ENCODE measurements around the gene ELK3. TPM values are rescaled to one million over a fixed set of nuclear protein-coding genes. Genes with fewer than 3 reads are reported as not detected.

ELK3 gene
- total and polyA plus RNA-seq, 4 experiments from 2014 or later = 20.8 to 56.5 (median 56.4) TPM

DNA sequence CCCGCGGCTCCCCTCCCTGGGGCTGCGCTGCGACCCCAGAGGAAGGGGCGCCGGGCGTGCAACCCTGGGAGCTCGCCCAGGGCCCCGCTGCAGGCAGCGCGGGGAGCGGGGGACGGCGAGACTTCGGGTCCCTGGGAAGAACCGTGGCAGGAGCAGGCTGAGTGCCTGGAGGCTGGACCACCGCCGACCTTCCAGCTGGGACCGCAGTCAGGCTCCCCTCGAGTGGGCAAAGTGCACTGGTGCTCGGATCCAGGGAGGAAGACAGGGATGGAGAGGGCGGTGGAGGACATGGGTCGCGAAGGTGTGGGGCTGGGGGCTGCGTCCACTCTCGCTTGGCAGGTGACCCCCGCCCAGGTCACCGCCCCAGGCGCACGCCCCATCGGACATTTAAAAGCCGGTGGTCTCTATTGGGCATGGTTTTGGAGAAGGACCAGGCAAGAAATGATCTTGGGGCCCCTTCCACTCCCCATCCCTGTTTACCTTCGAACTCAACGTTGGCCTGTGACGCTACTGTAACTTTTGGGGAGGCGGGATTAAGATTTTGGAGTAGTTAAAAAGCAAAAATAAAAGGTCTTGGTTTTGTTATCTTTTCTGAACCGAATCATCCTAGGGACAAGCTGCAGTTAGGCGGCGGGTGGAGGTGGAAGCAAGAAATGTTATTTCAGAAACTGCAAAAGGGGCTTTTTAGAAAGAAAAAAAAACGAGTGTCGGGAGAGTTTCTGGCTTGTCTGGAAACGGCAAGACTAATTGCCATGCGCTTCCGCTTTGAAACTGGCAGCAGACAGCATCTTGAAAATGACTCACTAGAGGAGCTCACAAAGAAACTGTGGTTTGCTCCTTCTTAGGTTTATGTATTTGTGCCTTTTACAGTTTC is 1.0 kb downstream of the ELK3 start:
- peak overlapping the region; percentile 96 to 100 (median 97) for H3K27ac Mint-ChIP-seq
- intact Hi-C loops (cut with micrococcal nuclease) = loop anchor here (1.0 to 5.0 kb wide), 6 partner anchors 11 to 978 kb away; partner anchors contain the start of genes CDK17, CFAP54, FGD6 and VEZT
- no peaks in the 10 kb centered on the region for H3K27me3 Mint-ChIP-seq
- H3K36me3 Mint-ChIP-seq = peaks cover 6 to 15% of the 10 kb centered on the region in 2 donors
- peak; percentile 72 to 94 (median 76) for DNase-seq
- H3K4me1 Mint-ChIP-seq = peaks cover 34 to 62% (median 42%) of the 10 kb centered on the region in 4 donors
- H3K9me3 Mint-ChIP-seq = peaks cover 0 to 5% (median 0%) of the 10 kb centered on the region in 8 donors
- H3K36me3 ChIP-seq (ENCODE audit: insufficient read depth, low read length) = no peaks in the 10 kb centered on the region
- peak overlapping the region; percentile 93 to 100 (median 98) for H3K4me3 Mint-ChIP-seq
- no peaks in the 10 kb centered on the region for H3K27me3 ChIP-seq (ENCODE audit: insufficient read depth, low read length)
- H3K9me3 ChIP-seq (ENCODE audit: control insufficient read depth in 1 of 2, low read length in 2 of 2) = no peaks in the 10 kb centered on the region
- H3K4me3 ChIP-seq (ENCODE audit: low read length in 2 of 2) = peak overlapping the region; percentile 85 to 90
- H3K27ac ChIP-seq (ENCODE audit: low read depth, low read length) = peak overlapping the region; percentile 95
- peaks cover 52% of the 10 kb centered on the region for H3K4me1 ChIP-seq (ENCODE audit: insufficient read depth, low read length)
- ChIA-PET CTCF (ENCODE audit: partially characterized antibody) (interaction anchor here (1.0 to 13.9 kb wide), 4 partner anchors 10 to 203 kb away, joined by 3 to 149 read pairs (median 4); no protein-coding TSS in a partner anchor), POLR2A (ENCODE audit: partially characterized antibody) (interaction anchor here (0.6 to 6.6 kb wide), 18 partner anchors 8 to 322 kb away, joined by 3 to 233 read pairs (median 5); partner anchors contain the start of genes CDK17 and CFAP54)

DNA sequence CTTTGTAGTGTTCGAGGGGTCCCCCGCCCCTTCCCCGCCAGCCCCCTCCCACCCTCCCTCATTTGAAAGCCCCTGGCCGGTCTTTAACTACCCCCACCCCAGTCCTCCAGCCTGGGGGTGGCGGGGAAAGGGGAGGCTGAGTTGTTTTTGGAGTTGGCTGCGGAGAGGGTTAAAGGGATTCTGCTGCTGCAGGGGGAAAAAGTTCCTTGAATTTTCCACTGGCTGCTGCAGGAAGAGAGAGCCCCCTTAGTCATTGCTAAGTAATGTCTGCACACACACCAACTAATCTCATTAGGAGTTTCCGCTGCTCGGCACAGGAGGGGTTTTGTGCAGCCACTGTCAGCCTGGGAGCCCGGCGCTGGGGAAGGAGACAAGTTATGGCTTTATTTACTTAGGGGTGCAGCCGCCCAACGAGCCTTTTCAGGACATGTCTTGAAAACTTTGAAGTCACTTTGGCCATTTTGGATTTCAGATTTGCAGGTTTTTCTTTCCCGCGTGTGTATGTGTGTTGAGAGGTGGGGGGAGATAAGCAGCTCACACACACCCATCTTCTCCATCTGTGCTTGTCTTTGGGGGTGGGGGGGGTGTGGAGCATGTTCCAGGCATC is 1.8 kb downstream of the ELK3 start:
- H3K4me1 ChIP-seq (ENCODE audit: insufficient read depth, low read length) = peaks cover 58% of the 10 kb centered on the region
- H3K9me3 ChIP-seq (ENCODE audit: control insufficient read depth in 1 of 2, low read length in 2 of 2) = no peaks in the 10 kb centered on the region
- intact Hi-C loops (cut with micrococcal nuclease) = loop anchor here (1.0 to 5.0 kb wide), 5 partner anchors 10 to 321 kb away; partner anchors contain the start of genes CDK17 and CFAP54
- POLR2A ChIA-PET (ENCODE audit: partially characterized antibody) = interaction anchor here (0.6 to 6.6 kb wide), 17 partner anchors 8 to 321 kb away, joined by 3 to 233 read pairs (median 5); partner anchors contain the start of genes CDK17 and CFAP54
- peak overlapping the region; percentile 96 to 100 (median 97) for H3K27ac Mint-ChIP-seq
- CTCF ChIA-PET (ENCODE audit: partially characterized antibody) = interaction anchor here (1.0 to 13.9 kb wide), 4 partner anchors 9 to 203 kb away, joined by 3 to 149 read pairs (median 4); no protein-coding TSS in a partner anchor
- H3K27ac ChIP-seq (ENCODE audit: low read depth, low read length) = peak overlapping the region; percentile 71
- H3K36me3 ChIP-seq (ENCODE audit: insufficient read depth, low read length) = no peaks in the 10 kb centered on the region
- DNase-seq = peak in 2 of 5 donors; percentile 29 to 78
- H3K9me3 Mint-ChIP-seq = peaks cover 0 to 5% (median 0%) of the 10 kb centered on the region in 8 donors
- H3K4me3 Mint-ChIP-seq = peak overlapping the region; percentile 93 to 100 (median 98)
- no peaks in the 10 kb centered on the region for H3K27me3 Mint-ChIP-seq
- H3K4me1 Mint-ChIP-seq = peaks cover 37 to 60% (median 45%) of the 10 kb centered on the region in 4 donors
- peaks cover 7 to 16% of the 10 kb centered on the region in 2 donors for H3K36me3 Mint-ChIP-seq
- peak overlapping the region; percentile 49 to 85 for H3K4me3 ChIP-seq (ENCODE audit: low read length in 2 of 2)
- H3K27me3 ChIP-seq (ENCODE audit: insufficient read depth, low read length) = no peaks in the 10 kb centered on the region

DNA sequence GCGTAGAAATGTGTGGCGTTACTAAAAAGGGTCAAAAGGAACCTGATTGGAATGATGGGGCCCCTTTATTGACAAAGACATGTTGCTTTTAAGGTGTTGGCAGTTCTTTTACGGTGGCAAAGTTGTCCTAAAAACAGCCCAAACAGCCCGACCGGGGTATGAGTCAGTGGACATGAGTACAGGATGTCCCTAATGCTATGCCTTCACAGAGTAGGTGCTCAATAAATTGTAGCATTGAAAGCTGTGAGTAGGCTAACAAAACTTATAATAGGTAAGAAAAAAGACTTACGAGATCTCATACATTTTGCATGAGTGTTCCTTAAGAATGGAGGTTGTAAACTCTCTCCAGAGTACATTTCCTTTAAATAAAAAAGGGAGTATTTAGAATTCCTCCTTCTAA is 2.6 kb downstream of the ELK3 start:
- ChIA-PET CTCF (ENCODE audit: partially characterized antibody) (interaction anchor here (1.3 to 13.9 kb wide), 2 partner anchors 16 to 202 kb away, joined by 3 to 149 read pairs; no protein-coding TSS in a partner anchor), POLR2A (ENCODE audit: partially characterized antibody) (interaction anchor here (1.5 to 6.6 kb wide), 5 partner anchors 12 to 204 kb away, joined by 3 to 233 read pairs (median 6); partner anchors contain the start of gene CDK17)
- H3K36me3 Mint-ChIP-seq = peaks cover 8 to 16% of the 10 kb centered on the region in 2 donors
- no peaks in the 10 kb centered on the region for H3K27me3 Mint-ChIP-seq
- peak overlapping the region; percentile 93 to 100 (median 98) for H3K4me3 Mint-ChIP-seq
- peaks cover 0 to 5% (median 0%) of the 10 kb centered on the region in 8 donors for H3K9me3 Mint-ChIP-seq
- Histone ChIP-seq H3K36me3 (ENCODE audit: insufficient read depth, low read length) (no peaks in the 10 kb centered on the region), H3K27me3 (ENCODE audit: insufficient read depth, low read length) (no peaks in the 10 kb centered on the region), H3K4me1 (ENCODE audit: insufficient read depth, low read length) (peaks cover 66% of the 10 kb centered on the region), H3K9me3 (ENCODE audit: control insufficient read depth in 1 of 2, low read length in 2 of 2) (no peaks in the 10 kb centered on the region), H3K4me3 (ENCODE audit: low read length in 2 of 2) (peak overlapping the region; percentile 49 to 85), H3K27ac (ENCODE audit: low read depth, low read length) (peak overlapping the region; percentile 71)
- H3K4me1 Mint-ChIP-seq = peaks cover 38 to 67% (median 50%) of the 10 kb centered on the region in 4 donors
- H3K27ac Mint-ChIP-seq = peak overlapping the region; percentile 96 to 100 (median 97)
- peak in 1 of 5 donors; percentile 48 for DNase-seq
- intact Hi-C loops (cut with micrococcal nuclease) = loop anchor here (5.0 kb wide), 2 partner anchors 291 to 321 kb away; partner anchors contain the start of gene CFAP54

DNA sequence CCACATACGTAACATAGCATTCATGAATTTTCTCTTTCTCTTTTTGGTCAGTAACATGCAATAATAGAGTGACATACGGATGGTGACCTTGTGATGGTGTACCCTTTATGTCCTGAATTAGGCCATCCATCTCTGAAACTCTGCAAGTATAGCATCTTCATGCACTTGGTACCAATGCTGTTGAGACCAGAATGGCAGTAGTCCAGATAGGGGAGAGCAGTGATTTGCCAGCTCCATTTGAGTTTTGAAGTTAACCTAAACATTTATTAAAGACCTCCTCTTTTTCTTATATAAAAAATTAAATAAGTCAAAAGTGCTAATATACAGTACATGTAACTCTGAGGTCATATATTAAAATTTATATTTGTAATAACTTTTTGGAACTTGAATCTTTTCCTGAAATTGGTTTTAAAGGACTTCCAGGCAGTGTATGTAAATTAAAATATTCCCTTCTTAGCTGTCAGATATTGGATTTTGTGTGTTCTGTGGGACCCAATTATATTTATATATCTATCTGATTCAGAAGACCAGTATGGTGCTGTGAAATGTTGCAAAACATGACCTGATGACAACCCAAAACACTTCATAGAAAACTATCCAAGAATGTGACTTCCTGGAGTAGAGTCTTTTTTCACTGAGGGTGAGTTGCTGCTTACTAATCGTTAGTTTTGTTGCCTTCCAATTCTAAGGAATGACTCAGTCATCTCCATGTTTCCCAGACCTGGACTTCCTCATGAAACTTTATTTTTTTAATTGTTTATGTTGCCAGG is 3.5 kb downstream of the ELK3 start:
- Mint-ChIP-seq H3K27me3 (no peaks in the 10 kb centered on the region), H3K4me1 (peaks cover 42 to 68% (median 54%) of the 10 kb centered on the region in 4 donors), H3K27ac (peak overlapping the region; percentile 80 to 100 (median 96)), H3K36me3 (peaks cover 14 to 21% of the 10 kb centered on the region in 2 donors), H3K9me3 (peaks cover 0 to 5% (median 0%) of the 10 kb centered on the region in 8 donors), H3K4me3 (peak overlapping the region; percentile 93 to 100 (median 98))
- intact Hi-C loops (cut with micrococcal nuclease) = loop anchor here (5.0 kb wide), 2 partner anchors 290 to 320 kb away; partner anchors contain the start of gene CFAP54
- no peak for DNase-seq
- no peaks in the 10 kb centered on the region for H3K36me3 ChIP-seq (ENCODE audit: insufficient read depth, low read length)
- H3K4me1 ChIP-seq (ENCODE audit: insufficient read depth, low read length) = peaks cover 74% of the 10 kb centered on the region
- ChIA-PET POLR2A (ENCODE audit: partially characterized antibody) (interaction anchor here (1.5 to 6.6 kb wide), 3 partner anchors 11 to 202 kb away, joined by 3 to 233 read pairs (median 5); partner anchors contain the start of gene CDK17), CTCF (ENCODE audit: partially characterized antibody) (interaction anchor here (13.9 kb wide), 1 partner anchor 15 kb away, joined by 149 read pairs; no protein-coding TSS in a partner anchor)
- no peaks in the 10 kb centered on the region for H3K9me3 ChIP-seq (ENCODE audit: control insufficient read depth in 1 of 2, low read length in 2 of 2)
- H3K27ac ChIP-seq (ENCODE audit: low read depth, low read length) = peak overlapping the region; percentile 71
- no peak overlapping the region for H3K4me3 ChIP-seq (ENCODE audit: low read length in 2 of 2)
- H3K27me3 ChIP-seq (ENCODE audit: insufficient read depth, low read length) = no peaks in the 10 kb centered on the region

DNA sequence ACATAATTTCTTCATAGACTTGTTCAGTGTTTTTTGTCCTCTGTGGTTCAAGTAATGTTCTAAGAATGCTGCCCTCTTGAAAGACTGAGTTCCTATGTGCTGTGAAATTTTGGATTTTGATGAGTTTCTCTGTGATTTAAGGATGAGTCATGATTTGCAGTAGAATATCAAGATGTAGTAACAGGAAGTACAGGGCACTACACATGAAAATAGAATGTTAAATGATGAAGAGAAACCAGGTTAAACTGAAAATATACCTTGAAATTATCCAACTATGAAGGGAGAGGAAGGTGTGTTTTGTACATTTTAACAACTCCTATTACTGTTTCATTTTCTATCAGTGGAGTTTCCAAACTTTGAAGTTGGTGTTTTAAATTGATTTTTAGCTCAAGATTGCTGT is 4.8 kb downstream of the ELK3 start:
- Mint-ChIP-seq H3K4me1 (peaks cover 46 to 73% (median 56%) of the 10 kb centered on the region in 4 donors), H3K9me3 (peaks cover 0 to 3% (median 0%) of the 10 kb centered on the region in 8 donors), H3K36me3 (peaks cover 18 to 21% of the 10 kb centered on the region in 2 donors), H3K27me3 (no peaks in the 10 kb centered on the region), H3K27ac (peak overlapping the region; percentile 78 to 98 (median 85)), H3K4me3 (peak overlapping the region; percentile 50 to 69 (median 60))
- Histone ChIP-seq H3K27me3 (ENCODE audit: insufficient read depth, low read length) (no peaks in the 10 kb centered on the region), H3K4me1 (ENCODE audit: insufficient read depth, low read length) (peaks cover 76% of the 10 kb centered on the region), H3K9me3 (ENCODE audit: control insufficient read depth in 1 of 2, low read length in 2 of 2) (no peaks in the 10 kb centered on the region), H3K4me3 (ENCODE audit: low read length in 2 of 2) (no peak overlapping the region), H3K27ac (ENCODE audit: low read depth, low read length) (peak overlapping the region; percentile 45), H3K36me3 (ENCODE audit: insufficient read depth, low read length) (no peaks in the 10 kb centered on the region)
- intact Hi-C loops (cut with micrococcal nuclease) = loop anchor here (1.0 to 5.0 kb wide), 3 partner anchors 11 to 318 kb away; partner anchors contain the start of gene CFAP54
- DNase-seq = peak in 3 of 5 donors; percentile 26 to 42 (median 38)
- POLR2A ChIA-PET (ENCODE audit: partially characterized antibody) = interaction anchor here (1.0 to 6.6 kb wide), 4 partner anchors 10 to 291 kb away, joined by 3 to 233 read pairs (median 4); partner anchors contain the start of gene CFAP54
- CTCF ChIA-PET (ENCODE audit: partially characterized antibody) = interaction anchor here (13.9 kb wide), 1 partner anchor 14 kb away, joined by 149 read pairs; no protein-coding TSS in a partner anchor
